Activated T-helper 2 cell treated with anti-CD3 and anti-CD28 coated beads, Interferon-gamma antibody, Interleukin-2, Interleukin-4, amounts not matched to agents 10 μg/mL and 5 μg/mL and 100 μg/mL, durations not matched to agents 14 hours and 24 hours and 36 hours (primary cell): Measurements from ENCODE around the gene C1orf185. TPM values are rescaled to one million over a fixed set of nuclear protein-coding genes. Genes with fewer than 3 reads are reported as not detected.

ENCODE experiments used
- DNase-seq: peaks from one replicate; pipeline ENCODE4 v3.0.0; 2021; ENCODE audit warnings: low spot score
- H3K27ac Mint-ChIP-seq: one replicate; pipeline ENCODE4 v1.8.0; 2021; ENCODE audit warnings: mixed read lengths
- H3K27me3 Mint-ChIP-seq: one replicate; pipeline ENCODE4 v1.8.0; 2021; ENCODE audit warnings: low read depth, mixed read lengths
- H3K36me3 Mint-ChIP-seq: one replicate; pipeline ENCODE4 v1.8.0; 2021; ENCODE audit warnings: low read depth, mixed read lengths
- H3K4me1 Mint-ChIP-seq: one replicate; pipeline ENCODE4 v1.8.0; 2021; ENCODE audit warnings: low read depth, mixed read lengths
- H3K4me3 Mint-ChIP-seq: one replicate; pipeline ENCODE4 v1.8.0; 2021; ENCODE audit warnings: low read depth, mild to moderate bottlenecking, moderate library complexity, mixed read lengths
- H3K9me3 Mint-ChIP-seq: one replicate; pipeline ENCODE4 v1.8.0; 2021; ENCODE audit warnings: mixed read lengths
- intact Hi-C: fragments of 100-400 bp; cut with micrococcal nuclease; formaldehyde crosslinking; loops from one replicate; pipeline ENCODE4 v1.15.1; 2023
- total RNA-seq: library from RNA; stranded (reverse); gene quantifications from 2 replicates; pipeline ENCODE4 v1.2.3, GENCODE V29; 2022

Gene C1orf185
- total RNA-seq, 1 donor from 2014 or later: not detected

GRCh38 chr1:51190961-51191360 lies 88.9 kb downstream of the C1orf185 start:
- no peaks in the 10 kb centered on the region for H3K4me1 Mint-ChIP-seq
- peaks cover 5% of the 10 kb centered on the region for H3K27me3 Mint-ChIP-seq
- H3K36me3 Mint-ChIP-seq: no peaks in the 10 kb centered on the region
- intact Hi-C loops: loop anchor here (10.0 kb wide), 2 partner anchors 106 to 216 kb away; partner anchors contain the start of gene CDKN2C
- DNase-seq: no peak
- no peak overlapping the region for H3K4me3 Mint-ChIP-seq
- no peaks in the 10 kb centered on the region for H3K9me3 Mint-ChIP-seq
- no peak overlapping the region for H3K27ac Mint-ChIP-seq

DNA sequence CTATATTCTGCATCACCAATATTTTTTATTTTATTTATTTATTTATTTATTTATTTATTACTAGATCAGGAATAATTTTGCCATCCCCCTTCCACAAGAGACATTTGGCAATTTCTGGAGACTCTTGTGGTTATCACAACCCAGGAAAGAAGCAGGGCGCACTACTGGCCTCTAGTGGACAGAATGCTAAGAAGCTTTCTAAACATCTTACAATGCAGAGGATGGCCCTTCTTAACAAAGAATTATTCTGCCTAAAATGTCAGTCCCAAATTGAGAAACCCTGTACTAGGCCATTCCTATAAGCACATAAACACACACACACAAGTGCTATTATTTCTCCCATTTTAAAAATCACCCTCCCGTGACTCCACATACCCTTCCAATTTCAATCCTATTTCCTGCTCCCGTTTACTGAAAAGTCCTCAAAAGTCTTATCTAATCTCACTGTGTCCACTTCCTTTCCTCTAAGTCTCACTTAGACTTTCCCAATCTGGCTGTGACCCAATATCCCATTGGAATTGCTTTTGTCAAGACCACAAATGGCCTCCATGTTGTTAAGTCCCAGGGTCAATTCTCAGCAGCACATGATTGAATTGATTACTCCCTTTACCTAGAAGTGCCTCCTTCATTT lies 90.3 kb downstream of the C1orf185 start:
- no peaks in the 10 kb centered on the region for H3K9me3 Mint-ChIP-seq

DNA sequence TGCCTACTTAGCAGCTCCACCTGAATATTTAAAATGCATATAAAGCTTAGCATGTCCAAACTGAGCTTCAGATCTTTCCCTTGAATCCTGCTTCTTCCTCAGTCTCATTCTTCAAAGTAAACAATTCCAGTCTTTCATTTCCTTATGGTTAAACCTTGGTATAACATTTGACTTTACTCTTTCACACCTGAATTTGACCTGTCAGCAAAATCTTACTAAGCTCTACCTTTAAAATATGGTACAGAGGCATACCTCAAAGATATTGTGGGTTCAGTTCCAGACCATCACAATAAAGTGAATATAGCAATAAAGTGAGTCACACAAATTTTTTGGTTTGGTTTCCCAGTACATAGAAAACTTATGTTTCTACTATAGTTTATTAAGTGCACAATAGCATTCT lies 91.5 kb downstream of the C1orf185 start:
- H3K27ac Mint-ChIP-seq: no peak overlapping the region
- intact Hi-C loops: loop anchor here (2.0 to 10.0 kb wide), 3 partner anchors 103 to 219 kb away; partner anchors contain the start of gene CDKN2C
- peaks cover 8% of the 10 kb centered on the region for H3K4me1 Mint-ChIP-seq
- H3K4me3 Mint-ChIP-seq: no peak overlapping the region
- H3K27me3 Mint-ChIP-seq: peaks cover 5% of the 10 kb centered on the region
- no peaks in the 10 kb centered on the region for H3K36me3 Mint-ChIP-seq
- H3K9me3 Mint-ChIP-seq: no peaks in the 10 kb centered on the region
- DNase-seq: no peak

More for the DNA sequence above, 90.3 kb downstream of the C1orf185 start:
- Mint-ChIP-seq H3K4me3 (no peak overlapping the region), H3K27me3 (peaks cover 5% of the 10 kb centered on the region), H3K27ac (no peak overlapping the region), H3K36me3 (no peaks in the 10 kb centered on the region), H3K4me1 (peaks cover 2% of the 10 kb centered on the region)
- intact Hi-C loops: loop anchor here (1.0 to 10.0 kb wide), 4 partner anchors 44 to 218 kb away; partner anchors contain the start of genes CDKN2C and RNF11
- peak; percentile 20 for DNase-seq

Other genes with a start within 250 kb of the C1orf185 start
- gene FAF1, start 142.0 kb upstream of the C1orf185 start, total RNA-seq: 59.7 and 65.3 TPM in 2 replicates
- gene CDKN2C, start 132.0 kb upstream of the C1orf185 start, total RNA-seq: 14.5 and 15.1 TPM in 2 replicates
- 64.8 and 65.6 TPM in 2 replicates for gene RNF11, start 134.0 kb downstream of the C1orf185 start, total RNA-seq
- 0.41 and 0.44 TPM in 2 replicates for gene TTC39A, start 228.3 kb downstream of the C1orf185 start, total RNA-seq